Measurements from ENCODE around the gene ICAM2.
"Not testable (repeated sequence)": the region's sequence is repeated elsewhere in the genome, so short reads cannot be mapped to it uniquely, and the experiment has no call there.

The ICAM2 gene

GRCh38 chr17:63986821-63987220 lies 33.6 kb downstream of the ICAM2 start:
- no peak overlapping the region for H3K4me3 ChIP-seq (ENCODE audit: low read depth, low read length)
- TF ChIP-seq CTCF (IDR thresholded peaks at IDR 0.05; ENCODE audit: borderline replicate concordance, insufficient read depth, low read depth, low read length) = no peak

- no peak for TF ChIP-seq CTCF (IDR thresholded peaks at IDR 0.05; ENCODE audit: borderline replicate concordance, insufficient read depth, low read depth, low read length)
Observed at GRCh38 chr17:63985387-63986140, 34.9 kb downstream of the ICAM2 start.

GRCh38 chr17:63984651-63985386 lies 35.6 kb downstream of the ICAM2 start:
- H3K4me3 ChIP-seq (ENCODE audit: low read depth, low read length) = no peak overlapping the region
- TF ChIP-seq CTCF (IDR thresholded peaks at IDR 0.05; ENCODE audit: borderline replicate concordance, insufficient read depth, low read depth, low read length) = no peak

More at GRCh38 chr17:63985387-63986140, 34.9 kb downstream of the ICAM2 start:
- H3K4me3 ChIP-seq (ENCODE audit: low read depth, low read length) = no peak overlapping the region

GRCh38 chr17:63984236-63984635 lies 36.2 kb downstream of the ICAM2 start:
- TF ChIP-seq CTCF (IDR thresholded peaks at IDR 0.05; ENCODE audit: borderline replicate concordance, insufficient read depth, low read depth, low read length) = no peak
- no peak overlapping the region for H3K4me3 ChIP-seq (ENCODE audit: low read depth, low read length)

- H3K4me3 ChIP-seq (ENCODE audit: low read depth, low read length) = no peak overlapping the region
- no peak for TF ChIP-seq CTCF (IDR thresholded peaks at IDR 0.05; ENCODE audit: borderline replicate concordance, insufficient read depth, low read depth, low read length)
Observed at GRCh38 chr17:63983320-63983719, 37.1 kb downstream of the ICAM2 start.

GRCh38 chr17:63982641-63983040 lies 37.8 kb downstream of the ICAM2 start:
- H3K4me3 ChIP-seq (ENCODE audit: low read depth, low read length) = not testable (repeated sequence)

GRCh38 chr17:63978272-63979200 lies 41.9 kb downstream of the ICAM2 start:
- no peak overlapping the region for H3K4me3 ChIP-seq (ENCODE audit: low read depth, low read length)
- TF ChIP-seq CTCF (IDR thresholded peaks at IDR 0.05; ENCODE audit: borderline replicate concordance, insufficient read depth, low read depth, low read length) = no peak

Measured in GM12875 (cell line).